Measurements from ENCODE around the gene DNAJB4.
"Not testable (repeated sequence)": the region's sequence is repeated elsewhere in the genome, so short reads cannot be mapped to it uniquely, and the experiment has no call there.

Gene DNAJB4

GRCh38 chr1:77990629-77991204 lies 14.0 kb upstream of the DNAJB4 start:
- no peak for DNase-seq (ENCODE audit: low spot score)

GRCh38 chr1:77991638-77992037 lies 13.1 kb upstream of the DNAJB4 start:
- no peak for DNase-seq (ENCODE audit: low spot score)

GRCh38 chr1:77994117-77994705 lies 10.5 kb upstream of the DNAJB4 start:
- no peak for DNase-seq (ENCODE audit: low spot score)

GRCh38 chr1:77996734-77997133 lies 8.0 kb upstream of the DNAJB4 start:
- no peak for DNase-seq (ENCODE audit: low spot score)

- not testable (repeated sequence) for DNase-seq (ENCODE audit: low spot score)
Measured at GRCh38 chr1:78000536-78000935, 4.2 kb upstream of the DNAJB4 start.

- DNase-seq (ENCODE audit: low spot score), result no peak
Measured at GRCh38 chr1:78003070-78003746, 1.5 kb upstream of the DNAJB4 start.

- DNase-seq (ENCODE audit: low spot score), result peak; percentile 45
Measured at GRCh38 chr1:78003882-78004718, 639 bp upstream of the DNAJB4 start.

- DNase-seq (ENCODE audit: low spot score), result no peak
Measured at GRCh38 chr1:78005448-78005722, 646 bp downstream of the DNAJB4 start.

GRCh38 chr1:78005755-78006154 lies 1.0 kb downstream of the DNAJB4 start:
- DNase-seq (ENCODE audit: low spot score), result no peak

GRCh38 chr1:78006521-78006920 lies 1.8 kb downstream of the DNAJB4 start:
- DNase-seq (ENCODE audit: low spot score), result no peak

- DNase-seq (ENCODE audit: low spot score), result no peak
Measured at GRCh38 chr1:78007677-78008341, 3.1 kb downstream of the DNAJB4 start.

- no peak for DNase-seq (ENCODE audit: low spot score)
Measured at GRCh38 chr1:78009276-78009675, 4.5 kb downstream of the DNAJB4 start.

- no peak for DNase-seq (ENCODE audit: low spot score)
Measured at GRCh38 chr1:78009836-78010235, 5.1 kb downstream of the DNAJB4 start.

GRCh38 chr1:78011050-78011449 lies 6.3 kb downstream of the DNAJB4 start:
- no peak for DNase-seq (ENCODE audit: low spot score)

- DNase-seq (ENCODE audit: low spot score), result no peak
Measured at GRCh38 chr1:78015148-78015547, 10.4 kb downstream of the DNAJB4 start.

GRCh38 chr1:78019024-78019423 lies 14.3 kb downstream of the DNAJB4 start:
- no peak for DNase-seq (ENCODE audit: low spot score)

- DNase-seq (ENCODE audit: low spot score), result not testable (repeated sequence)
Measured at GRCh38 chr1:78021134-78021533, 16.4 kb downstream of the DNAJB4 start.

- no peak for DNase-seq (ENCODE audit: low spot score)
Measured at GRCh38 chr1:78029793-78030192, 25.1 kb downstream of the DNAJB4 start.

- no peak for DNase-seq (ENCODE audit: low spot score)
Measured at GRCh38 chr1:78032996-78033796, 28.5 kb downstream of the DNAJB4 start.

- DNase-seq (ENCODE audit: low spot score), result no peak
Measured at GRCh38 chr1:78033797-78034172, 29.0 kb downstream of the DNAJB4 start.

GRCh38 chr1:78035121-78035520 lies 30.4 kb downstream of the DNAJB4 start:
- no peak for DNase-seq (ENCODE audit: low spot score)

- DNase-seq (ENCODE audit: low spot score), result no peak
Measured at GRCh38 chr1:78036450-78036849, 31.7 kb downstream of the DNAJB4 start.
